HG02885 (cell line): ENCODE data around the gene BHLHA15.

Experiments used
- ATAC-seq: cut with Tn5 transposase; IDR thresholded peaks from one replicate; pipeline ENCODE4 v1.9.1; 2021; ENCODE audit warnings: mild to moderate bottlenecking; ENCODE audit not compliant: unreplicated experiment, poor library complexity

Gene BHLHA15

DNA sequence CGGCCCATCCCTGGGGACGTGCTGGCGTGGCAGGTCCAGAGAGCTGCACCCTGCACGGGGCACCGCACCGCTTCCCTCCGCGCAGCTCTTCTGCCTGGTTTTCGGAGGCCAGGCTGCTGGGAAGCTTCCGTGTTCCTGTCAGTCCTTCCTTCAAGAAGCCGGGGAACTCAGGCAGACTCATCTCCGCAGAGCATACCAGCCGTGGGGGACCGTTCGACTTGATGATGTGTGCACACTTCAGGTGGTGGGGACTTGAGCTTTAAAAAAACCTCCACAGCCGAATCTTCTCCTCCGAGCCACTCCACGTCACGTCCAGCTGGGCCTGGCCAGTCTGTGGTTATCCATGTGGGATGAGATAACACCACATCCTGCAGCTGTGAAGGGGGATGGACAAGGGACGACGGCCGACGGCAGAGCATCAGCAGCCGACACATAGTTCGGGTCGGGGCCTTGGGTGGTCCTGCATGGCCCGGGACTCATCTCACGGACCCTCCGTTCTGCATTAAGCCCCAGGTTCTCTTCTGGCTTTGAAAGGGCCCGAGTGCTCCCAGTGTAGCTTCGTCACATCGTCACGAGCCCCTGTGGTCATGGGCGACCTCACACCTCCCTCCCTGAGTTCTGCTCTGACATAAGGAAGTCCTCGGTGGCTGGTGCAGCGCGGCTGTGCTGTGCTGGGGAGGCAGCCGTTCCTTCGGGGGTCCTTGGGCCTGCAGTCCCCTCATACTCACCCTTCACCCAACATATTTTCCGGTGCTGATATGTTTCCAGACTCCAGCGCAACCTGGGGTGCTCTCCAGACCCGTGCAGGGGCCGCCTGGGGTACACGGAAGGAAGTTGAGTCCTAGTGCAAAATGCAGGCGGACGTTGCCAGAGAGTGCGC is 4.5 kb upstream of the BHLHA15 start:
- no peak for ATAC-seq

DNA sequence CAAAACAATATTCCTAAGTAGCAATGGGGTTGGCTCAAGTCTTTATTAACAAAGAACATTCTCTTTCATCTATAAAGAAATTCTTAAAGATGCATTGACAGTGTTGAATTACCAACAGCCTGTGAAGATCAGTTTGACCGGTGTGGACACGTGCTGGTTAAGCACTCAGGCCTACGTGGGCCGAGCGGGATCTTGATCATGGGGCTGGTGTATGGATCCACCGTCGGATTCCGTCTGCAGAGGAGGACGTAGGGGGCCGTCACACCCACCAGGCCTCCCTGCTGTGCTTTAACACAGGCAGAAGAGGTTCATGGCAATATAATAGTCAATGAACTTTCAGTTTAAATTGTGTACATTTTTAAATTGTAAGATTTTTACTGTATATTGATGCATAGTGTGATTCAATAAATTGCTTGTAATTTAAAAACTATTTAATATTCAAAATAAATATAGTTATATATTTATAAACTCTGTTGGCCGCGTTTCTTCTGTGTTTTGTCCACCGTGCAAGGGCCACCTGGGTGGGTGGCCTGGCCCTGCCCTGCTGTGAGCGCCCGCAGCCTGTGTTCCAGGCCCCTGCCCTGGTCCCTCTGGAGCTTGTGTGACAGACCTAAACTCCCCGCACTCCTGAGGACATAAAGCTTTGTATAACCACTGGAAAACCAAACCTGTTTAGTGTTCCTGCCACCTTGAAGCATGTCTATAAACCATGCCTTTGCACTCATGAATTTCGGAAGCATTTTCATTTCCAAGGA is 1.9 kb upstream of the BHLHA15 start:
- ATAC-seq = no peak

DNA sequence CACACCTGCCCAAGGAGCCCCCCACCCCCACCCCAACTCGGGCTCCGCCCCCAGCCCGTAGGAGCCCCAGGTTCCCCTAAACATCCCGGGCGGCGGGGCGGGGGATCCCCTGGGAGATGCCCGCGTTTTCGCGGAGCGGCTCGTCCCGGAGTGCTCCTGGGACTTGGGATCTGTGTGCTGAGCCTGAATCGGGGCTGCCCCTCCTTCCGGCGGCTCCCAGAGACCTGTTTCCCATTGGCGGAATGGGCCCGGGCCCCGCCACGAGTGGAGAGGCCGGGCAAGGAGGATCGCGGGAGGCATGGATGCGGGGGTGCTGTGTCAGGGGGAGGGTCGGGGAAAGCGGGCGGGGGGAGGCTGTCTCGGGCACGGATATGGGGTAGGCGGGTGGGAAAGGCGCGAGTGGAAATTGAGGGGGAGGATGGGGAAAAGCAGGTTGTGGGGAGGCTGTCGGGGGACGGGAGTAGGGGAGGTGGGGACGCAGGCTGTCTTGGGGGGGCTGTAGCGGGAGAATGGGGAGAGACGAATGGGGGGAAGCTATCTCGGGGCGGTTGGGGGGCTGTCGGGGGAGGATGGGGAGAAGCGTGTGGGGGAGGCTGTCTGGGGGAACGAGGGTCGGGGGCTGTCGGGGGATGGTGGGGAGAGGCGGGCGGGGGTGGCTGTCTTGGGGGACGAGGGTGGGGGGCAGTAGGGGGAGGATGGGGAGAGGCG is 572 bp upstream of the BHLHA15 start:
- ATAC-seq = no peak

DNA sequence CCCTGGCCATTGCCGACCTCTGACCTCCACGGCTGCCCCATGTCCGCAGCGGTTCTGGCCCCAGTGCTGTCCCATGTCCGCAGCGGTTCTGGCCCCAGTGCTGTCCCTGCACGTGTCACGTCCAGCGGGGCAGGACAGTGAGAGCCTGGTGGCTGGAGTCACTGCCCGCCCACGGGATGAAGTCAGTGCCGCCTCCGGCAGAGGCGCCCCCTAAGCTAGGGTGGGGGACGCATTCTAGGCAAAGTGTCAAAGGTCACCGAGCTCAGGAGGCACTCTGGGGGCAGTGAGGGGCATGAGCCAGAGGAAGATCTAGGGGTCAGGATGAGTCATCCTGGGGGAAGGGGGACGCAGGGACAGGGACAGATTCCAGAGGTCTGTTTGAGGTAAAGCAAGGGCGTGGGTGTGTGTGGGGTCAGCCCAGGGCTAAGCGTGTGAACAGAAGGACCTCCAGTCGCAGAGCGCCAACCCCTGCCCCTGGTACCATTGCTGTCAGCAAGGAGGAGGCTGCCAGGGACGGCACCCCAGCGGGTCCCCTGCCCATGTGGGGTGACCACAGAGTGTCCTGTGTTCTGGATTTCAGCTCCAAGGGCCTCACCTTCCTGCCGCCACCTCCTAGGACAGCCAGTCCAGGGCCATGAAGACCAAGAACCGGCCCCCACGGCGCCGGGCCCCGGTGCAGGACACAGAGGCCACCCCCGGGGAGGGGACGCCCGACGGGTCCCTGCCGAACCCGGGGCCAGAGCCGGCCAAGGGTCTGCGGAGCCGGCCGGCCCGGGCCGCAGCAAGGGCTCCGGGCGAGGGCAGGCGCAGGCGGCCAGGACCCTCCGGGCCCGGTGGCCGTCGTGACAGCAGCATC is 665 bp downstream of the BHLHA15 start:
- no peak for ATAC-seq

DNA sequence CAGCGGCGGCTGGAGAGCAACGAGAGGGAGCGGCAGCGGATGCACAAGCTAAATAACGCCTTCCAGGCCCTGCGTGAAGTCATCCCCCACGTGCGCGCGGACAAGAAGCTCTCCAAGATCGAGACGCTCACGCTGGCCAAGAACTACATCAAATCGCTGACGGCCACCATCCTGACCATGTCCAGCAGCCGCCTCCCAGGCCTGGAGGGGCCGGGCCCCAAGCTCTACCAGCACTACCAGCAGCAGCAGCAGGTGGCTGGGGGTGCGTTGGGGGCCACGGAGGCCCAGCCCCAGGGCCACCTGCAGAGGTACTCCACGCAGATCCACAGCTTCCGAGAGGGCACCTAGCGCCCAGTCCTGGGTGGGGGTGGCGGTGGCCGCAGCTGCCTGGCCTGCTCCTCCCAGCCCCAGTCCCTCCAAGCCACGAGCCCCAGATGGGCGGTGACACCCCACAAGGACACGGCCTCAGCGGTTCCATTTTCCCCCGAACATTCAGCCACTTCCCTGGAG is 1.3 kb downstream of the BHLHA15 start:
- no peak for ATAC-seq

DNA sequence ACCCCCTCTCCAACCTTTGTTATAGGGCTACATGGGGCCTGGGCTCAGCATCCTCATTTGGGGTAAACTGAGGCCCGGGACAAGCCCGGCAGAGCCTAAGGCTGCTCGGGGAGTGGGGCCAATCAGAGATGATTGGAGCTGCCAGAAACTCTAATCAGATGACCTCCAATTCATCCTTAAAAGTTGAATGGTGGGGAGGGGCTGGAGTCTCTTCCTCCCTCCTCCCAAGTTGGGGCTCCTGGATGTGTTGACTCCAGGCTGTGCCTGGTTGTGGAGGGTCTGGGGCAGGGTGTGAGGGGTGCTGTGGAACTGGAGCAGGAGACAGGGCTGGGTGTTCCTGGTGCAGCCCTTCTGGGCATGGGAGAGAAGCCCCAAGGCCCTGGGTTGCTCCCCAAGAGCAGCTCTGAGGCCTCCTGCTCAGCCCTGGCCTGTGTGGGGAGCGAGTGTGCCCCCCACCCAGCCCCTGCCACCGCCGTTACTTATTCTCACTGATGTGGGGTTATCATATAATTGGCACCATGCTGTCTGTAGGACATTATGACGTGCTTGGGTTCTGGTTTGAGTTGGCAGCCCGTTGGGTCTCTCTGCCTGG is 2.2 kb downstream of the BHLHA15 start:
- ATAC-seq = no peak

DNA sequence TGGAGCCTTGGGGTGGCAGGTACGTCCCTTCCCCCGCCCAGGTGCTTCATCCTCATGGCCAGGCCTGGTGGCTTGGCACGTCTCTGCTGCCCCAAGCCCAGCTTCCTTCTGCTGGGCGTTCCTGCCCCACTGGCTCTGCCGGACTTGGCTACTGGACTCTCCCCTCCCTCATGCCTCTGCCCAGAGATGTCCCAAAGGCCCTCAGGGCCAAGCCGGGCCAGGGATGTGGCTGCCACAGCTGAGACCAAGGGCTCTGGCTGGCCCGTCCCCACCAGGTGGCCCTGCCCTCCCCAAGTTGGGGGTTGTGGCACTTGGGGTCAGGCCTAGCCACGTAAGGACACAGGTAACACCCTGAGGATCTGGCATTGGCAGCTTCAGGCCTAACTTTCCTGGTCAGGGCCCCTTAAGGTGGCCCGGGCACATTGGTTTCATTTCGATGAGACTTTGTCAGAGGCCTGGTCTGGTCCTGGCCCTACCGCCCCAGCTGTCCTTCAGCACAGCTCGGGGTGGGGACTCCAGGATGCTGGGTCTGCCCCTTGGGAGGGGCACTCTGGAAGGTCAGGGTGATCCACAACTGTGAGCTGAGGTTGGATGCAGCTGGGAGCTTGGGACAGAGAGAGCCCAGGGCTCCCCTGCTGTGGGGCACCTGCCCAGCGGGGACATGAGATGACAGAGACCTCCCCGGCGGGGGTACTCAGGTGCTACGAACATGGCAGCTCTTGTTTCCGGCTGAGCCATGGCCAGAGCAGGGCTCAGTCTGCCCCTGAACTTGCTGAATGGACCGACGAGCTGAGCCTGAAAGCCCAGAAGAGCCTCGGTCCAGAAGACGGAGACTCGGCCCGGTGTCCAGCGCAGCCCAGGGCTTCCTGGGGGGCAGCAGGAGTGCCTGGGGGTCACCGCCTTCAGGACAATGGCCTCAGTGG is 2.9 kb downstream of the BHLHA15 start:
- ATAC-seq = no peak

DNA sequence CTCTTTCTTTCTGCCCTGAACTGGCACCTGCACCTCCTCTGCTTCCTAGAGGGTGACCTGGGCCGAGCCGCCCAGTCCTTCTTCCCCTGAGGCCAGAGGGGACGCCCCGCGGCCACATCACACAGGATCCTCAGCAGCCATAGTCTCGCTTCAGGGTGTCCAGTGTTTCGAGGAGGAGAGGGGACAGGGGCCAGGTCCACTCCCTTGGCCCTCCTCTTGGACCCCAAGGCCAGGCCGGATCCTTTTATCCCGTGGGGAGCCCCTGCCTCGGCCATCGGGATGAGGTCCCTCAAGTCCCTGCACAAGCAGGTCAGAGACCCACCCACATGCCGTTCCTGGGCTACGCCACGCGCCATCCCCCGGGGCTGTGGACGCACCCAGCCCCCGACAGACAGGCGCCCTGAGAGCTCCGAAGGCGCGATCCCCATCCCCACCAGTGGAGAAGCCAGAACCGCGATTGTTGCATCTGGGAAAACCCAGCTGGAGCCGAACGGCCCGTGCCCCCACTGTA is 3.6 kb downstream of the BHLHA15 start:
- ATAC-seq = no peak

DNA sequence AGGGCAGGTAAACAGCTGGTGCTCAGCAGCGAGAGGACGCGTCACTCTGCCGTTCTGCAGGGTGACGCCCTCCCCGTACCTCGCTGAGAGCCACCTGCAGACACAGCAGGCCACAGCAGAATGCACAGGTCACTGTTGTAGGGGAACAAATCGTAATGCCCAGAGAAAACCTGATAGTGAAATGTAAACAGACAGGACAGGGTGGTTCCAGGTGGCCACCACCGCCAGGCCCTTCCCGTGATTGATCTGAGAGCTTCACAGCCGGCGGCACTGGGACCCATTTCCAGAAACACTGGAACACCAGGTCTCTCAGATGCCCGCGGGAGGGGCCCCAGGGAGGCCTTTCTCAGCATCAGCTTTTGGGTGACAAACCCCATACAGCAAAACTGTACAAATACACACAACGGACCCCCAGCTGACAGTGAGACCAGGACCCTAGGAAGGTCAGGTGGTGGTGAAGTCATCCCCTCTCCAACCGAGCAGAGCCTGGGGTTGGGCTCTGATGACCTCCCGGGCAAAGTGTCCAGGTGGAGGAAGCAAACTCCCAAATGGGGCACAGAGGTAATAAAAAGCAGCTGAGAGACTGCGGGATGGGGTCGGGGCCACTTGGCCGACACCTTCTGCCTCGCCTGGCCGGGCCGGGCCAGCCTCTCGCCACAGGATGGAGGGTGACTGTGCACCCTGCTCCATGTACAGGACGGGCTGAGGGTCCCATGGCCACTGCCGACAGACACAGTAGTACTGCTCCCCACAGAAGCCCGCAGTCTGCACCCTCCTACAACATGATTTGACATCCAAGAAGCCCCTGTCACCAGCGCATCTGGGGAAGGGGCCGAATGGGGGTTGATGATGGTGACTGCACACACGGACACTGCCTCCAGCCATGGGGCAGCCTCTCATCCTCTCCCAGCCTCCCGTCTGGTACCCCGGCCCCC is 4.6 kb downstream of the BHLHA15 start:
- ATAC-seq = no peak

DNA sequence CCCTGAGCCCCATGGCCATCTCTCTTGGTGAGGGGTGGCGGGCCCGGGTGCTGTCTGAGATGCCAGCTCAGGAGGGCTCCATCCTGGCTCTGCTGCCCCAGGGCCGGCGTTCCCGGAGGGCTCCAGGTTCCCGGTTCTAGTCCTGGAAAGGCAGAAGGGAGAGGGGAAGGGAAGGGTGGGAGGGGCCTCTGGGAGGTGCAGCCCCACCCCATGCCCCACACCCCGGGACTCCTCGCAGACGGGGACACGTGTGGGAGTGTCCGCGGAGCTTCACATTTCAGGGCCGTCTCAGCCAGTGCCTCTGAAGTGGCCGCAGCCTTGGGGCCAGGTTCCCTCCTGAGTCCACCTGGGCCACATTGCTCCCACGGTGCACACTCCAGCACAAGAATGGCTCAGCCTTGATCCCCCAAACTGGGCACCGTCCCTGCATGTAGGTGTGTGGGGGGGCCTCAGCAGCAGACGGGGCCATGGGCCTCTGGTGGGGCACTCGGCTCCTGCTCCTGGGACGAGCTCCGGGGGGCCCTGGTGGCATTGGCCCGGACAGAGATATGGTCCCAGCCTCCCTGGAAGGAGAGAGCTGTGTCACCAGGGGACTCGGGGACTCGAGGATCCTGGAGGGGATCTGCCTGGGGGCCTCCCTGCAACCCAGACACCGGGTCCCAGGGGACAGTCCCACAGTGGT is 5.8 kb downstream of the BHLHA15 start:
- ATAC-seq = no peak

DNA sequence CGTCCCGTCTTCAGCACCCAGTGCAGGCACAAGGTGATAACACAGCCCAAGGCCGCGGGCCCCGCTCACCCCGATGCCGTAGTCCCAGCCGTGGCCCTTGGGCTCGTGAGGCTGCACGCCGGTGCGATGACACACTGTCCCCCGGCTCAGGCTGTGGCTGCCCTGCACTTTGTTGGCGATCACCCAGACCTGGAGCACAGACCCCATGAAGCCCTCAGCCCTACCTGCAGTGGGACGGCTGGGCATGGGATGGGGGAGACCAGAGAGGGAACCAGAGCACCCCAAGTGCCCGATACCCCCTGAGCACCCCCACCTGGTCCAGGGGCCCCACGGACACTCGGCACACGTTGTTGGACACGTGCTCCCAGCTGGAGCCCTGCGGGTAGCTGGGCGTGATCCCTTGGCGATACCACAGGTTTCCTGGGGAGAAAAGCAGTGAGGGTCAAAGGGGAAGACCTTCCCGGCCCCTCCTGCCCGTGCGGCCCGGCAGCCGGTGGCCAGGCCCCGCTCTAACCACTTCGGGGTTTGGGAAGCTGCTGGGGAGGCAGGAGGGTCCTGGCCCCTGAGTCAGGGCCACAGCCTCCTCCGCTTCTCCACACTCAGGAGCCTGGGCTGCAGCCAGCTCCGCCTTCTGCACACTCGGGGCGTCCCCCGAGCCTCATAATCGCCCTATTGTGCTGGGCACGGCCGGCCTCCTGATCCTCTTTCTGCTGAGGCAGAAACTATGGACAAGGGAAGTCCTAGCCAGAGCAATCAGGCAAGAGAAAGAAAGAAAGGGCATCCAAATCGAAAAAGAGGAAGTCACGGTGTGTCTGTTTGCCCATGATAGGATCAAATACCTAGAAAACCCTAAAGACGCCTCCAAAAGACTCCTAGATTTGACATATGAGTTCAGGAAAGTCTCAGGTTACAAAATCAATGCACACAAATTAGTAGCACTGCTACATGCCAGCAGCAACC is 6.7 kb downstream of the BHLHA15 start:
- ATAC-seq = no peak

DNA sequence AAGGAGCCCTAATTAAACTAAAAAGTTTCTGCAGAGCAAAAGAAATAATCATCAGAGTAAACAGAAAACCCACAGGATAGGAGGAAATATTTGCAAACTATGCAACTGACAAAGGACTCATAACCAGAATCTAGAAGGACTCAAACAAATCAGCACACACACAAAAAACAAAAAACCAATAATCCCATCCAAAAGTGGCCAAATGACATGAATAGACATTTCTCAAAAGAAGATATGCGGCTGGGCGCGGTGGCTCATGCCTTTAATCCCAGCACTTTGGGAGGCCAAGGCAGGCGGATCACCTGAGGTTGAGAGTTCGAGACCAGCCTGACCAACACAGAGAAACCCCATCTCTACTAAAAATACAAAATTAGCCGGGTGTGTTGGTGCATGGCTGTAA is 8.1 kb downstream of the BHLHA15 start:
- ATAC-seq = peak; percentile 40

DNA sequence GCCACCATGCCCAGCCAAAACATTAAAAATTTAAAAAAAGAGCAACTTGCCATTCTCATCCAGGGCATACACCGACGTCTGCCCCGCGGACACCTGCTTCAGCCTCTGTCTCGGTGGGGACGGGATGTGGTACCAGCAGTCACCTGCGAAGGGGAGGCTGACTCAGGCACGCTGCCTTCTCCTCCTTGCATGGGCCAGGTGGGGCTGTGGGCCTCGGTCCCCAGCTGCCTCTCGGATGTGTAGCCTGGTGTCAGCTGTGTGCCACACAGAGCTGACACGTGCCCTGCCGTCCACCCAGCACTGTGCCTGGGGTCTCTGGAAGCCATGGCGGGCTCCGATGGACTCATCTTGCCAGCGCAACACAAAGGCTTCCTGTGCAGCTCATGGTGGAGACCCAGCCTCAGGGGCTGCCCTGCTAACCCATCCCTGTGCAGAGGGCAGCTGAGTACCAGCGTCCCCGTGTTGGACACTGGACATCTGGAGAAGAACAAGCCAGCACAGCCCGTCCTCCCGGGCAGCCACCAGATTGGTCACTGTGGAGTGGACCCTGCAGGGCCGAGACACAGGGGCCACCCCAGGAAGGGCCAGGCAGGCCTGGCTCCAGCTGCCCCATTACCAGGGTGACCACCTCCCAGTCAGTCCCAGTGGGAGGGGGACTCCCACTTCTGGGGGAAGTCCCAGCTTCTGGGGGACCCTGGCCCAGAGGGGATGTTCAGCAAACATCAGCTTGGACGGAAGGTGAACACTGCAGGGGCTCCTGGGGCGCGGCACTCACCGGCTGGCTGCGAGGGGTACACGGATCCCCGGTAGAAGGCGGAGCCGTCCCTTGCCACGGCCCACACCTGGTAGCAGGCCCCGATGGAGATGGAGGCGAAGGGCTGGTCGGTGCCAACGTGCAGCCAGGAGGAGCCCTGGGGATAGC is 10.6 kb downstream of the BHLHA15 start:
- ATAC-seq = no peak

DNA sequence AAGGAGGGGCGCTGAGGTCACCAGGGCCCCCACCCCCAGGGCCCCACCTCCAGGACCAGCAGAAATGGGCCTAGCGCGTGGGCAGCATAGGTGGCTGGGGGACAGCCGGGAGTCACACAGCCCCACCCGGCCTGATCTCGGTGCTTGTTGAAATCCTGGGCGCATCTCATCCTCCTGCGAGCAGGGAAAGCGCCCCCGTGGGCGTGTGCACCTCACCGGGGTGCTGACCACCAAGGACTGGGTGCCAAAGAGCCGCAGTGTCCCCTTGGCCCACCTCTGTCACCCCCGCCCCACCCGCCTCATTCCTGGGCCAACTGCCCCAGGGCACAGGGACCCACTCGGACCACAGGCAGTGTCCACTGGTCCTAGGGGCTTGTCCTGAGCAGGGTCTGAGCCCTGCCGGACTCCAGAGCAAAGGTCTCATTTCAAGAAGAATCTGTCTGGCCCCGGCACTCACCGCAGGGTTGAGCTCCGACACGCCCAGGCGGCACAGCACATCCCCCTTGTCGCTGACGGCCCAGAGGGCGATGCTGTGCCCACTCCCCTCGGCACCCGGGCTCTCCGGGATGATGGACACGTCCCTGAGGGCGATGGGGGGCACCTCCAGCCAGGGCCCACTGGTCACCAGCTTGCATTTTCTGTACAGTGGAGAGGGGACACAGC is 11.4 kb downstream of the BHLHA15 start:
- ATAC-seq = no peak
